Measurements from ENCODE around the gene POC5.

POC5 gene

GRCh38 chr5:75685141-75685540 is 32.1 kb downstream of the POC5 start:
- H3K4me3 Mint-ChIP-seq, result no peak overlapping the region
- peaks cover 36% of the 10 kb centered on the region for H3K36me3 Mint-ChIP-seq (ENCODE audit: low read depth)
- no peaks in the 10 kb centered on the region for H3K27me3 Mint-ChIP-seq (ENCODE audit: low read depth)
- peaks cover 5% of the 10 kb centered on the region for H3K4me1 Mint-ChIP-seq (ENCODE audit: low read depth)
- no peak for DNase-seq (ENCODE audit: low spot score)
- H3K27ac Mint-ChIP-seq, result no peak overlapping the region
- no peaks in the 10 kb centered on the region for H3K9me3 Mint-ChIP-seq

- Mint-ChIP-seq H3K27me3 (ENCODE audit: low read depth) (no peaks in the 10 kb centered on the region), H3K4me3 (no peak overlapping the region), H3K9me3 (no peaks in the 10 kb centered on the region), H3K36me3 (ENCODE audit: low read depth) (peaks cover 33% of the 10 kb centered on the region), H3K4me1 (ENCODE audit: low read depth) (peaks cover 20% of the 10 kb centered on the region), H3K27ac (no peak overlapping the region)
- DNase-seq (ENCODE audit: low spot score), result no peak
Observed at GRCh38 chr5:75681125-75681830, 36.0 kb downstream of the POC5 start.

- no peaks in the 10 kb centered on the region for H3K9me3 Mint-ChIP-seq
- peak overlapping the region; percentile 45 for H3K4me3 Mint-ChIP-seq
- peak overlapping the region; percentile 69 for H3K27ac Mint-ChIP-seq
- H3K27me3 Mint-ChIP-seq (ENCODE audit: low read depth), result no peaks in the 10 kb centered on the region
- peaks cover 20% of the 10 kb centered on the region for H3K4me1 Mint-ChIP-seq (ENCODE audit: low read depth)
- peak; percentile 20 for DNase-seq (ENCODE audit: low spot score)
- peaks cover 31% of the 10 kb centered on the region for H3K36me3 Mint-ChIP-seq (ENCODE audit: low read depth)
Observed at GRCh38 chr5:75678155-75678554, 39.1 kb downstream of the POC5 start.

- H3K27me3 Mint-ChIP-seq (ENCODE audit: low read depth), result no peaks in the 10 kb centered on the region
- H3K9me3 Mint-ChIP-seq, result no peaks in the 10 kb centered on the region
- peak overlapping the region; percentile 69 for H3K27ac Mint-ChIP-seq
- peaks cover 20% of the 10 kb centered on the region for H3K4me1 Mint-ChIP-seq (ENCODE audit: low read depth)
- DNase-seq (ENCODE audit: low spot score), result no peak
- H3K36me3 Mint-ChIP-seq (ENCODE audit: low read depth), result peaks cover 30% of the 10 kb centered on the region
- peak overlapping the region; percentile 45 for H3K4me3 Mint-ChIP-seq
Observed at GRCh38 chr5:75677607-75678006, 39.6 kb downstream of the POC5 start.

- H3K4me3 Mint-ChIP-seq, result no peak overlapping the region
- H3K9me3 Mint-ChIP-seq, result no peaks in the 10 kb centered on the region
- no peaks in the 10 kb centered on the region for H3K27me3 Mint-ChIP-seq (ENCODE audit: low read depth)
- DNase-seq (ENCODE audit: low spot score), result no peak
- peaks cover 22% of the 10 kb centered on the region for H3K4me1 Mint-ChIP-seq (ENCODE audit: low read depth)
- H3K36me3 Mint-ChIP-seq (ENCODE audit: low read depth), result peaks cover 36% of the 10 kb centered on the region
- H3K27ac Mint-ChIP-seq, result no peak overlapping the region
Observed at GRCh38 chr5:75675783-75676182, 41.5 kb downstream of the POC5 start.

DNA sequence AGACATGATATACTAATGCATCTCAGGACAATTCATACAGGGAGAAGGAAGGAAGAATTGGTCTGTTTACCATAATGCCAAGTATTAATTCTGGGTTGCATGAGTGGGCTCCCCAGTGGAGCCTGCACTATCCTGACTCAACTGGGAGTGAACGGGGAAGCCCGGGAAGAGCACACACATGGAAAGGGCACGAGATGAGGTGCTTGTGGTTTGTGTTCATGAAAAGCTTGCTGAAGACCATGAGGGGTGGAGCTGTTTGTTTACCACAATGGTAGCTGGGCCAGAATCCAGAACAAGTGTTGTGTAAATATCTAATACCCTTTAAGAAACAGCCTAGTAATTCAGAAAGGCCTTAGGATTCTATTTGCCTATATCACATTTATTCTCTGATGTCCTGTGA is 44.6 kb downstream of the POC5 start:
- Mint-ChIP-seq H3K4me1 (ENCODE audit: low read depth) (peaks cover 34% of the 10 kb centered on the region), H3K27ac (no peak overlapping the region), H3K36me3 (ENCODE audit: low read depth) (peaks cover 26% of the 10 kb centered on the region), H3K27me3 (ENCODE audit: low read depth) (no peaks in the 10 kb centered on the region), H3K4me3 (no peak overlapping the region), H3K9me3 (no peaks in the 10 kb centered on the region)
- DNase-seq (ENCODE audit: low spot score), result no peak

DNA sequence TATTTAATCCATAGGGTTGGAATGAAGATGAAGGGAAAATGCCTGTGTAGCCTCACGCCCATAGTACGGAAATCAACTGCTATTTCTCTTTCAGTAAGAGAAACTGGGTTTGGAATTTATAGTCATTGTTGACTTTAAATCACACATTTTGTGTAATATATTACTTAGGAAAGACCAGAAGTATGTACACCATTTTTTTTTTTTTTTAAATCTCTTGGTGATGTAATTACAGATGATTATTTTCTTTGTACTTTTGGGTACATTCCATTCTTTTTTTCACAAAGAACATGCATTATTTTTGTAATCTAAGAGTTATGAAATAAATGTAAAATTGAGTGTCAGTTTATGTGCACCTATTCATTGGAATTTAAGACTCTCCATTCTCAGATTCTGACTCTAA is 45.7 kb downstream of the POC5 start:
- no peaks in the 10 kb centered on the region for H3K9me3 Mint-ChIP-seq
- H3K27me3 Mint-ChIP-seq (ENCODE audit: low read depth), result no peaks in the 10 kb centered on the region
- no peak for DNase-seq (ENCODE audit: low spot score)
- H3K27ac Mint-ChIP-seq, result no peak overlapping the region
- H3K4me3 Mint-ChIP-seq, result no peak overlapping the region
- peaks cover 21% of the 10 kb centered on the region for H3K36me3 Mint-ChIP-seq (ENCODE audit: low read depth)
- H3K4me1 Mint-ChIP-seq (ENCODE audit: low read depth), result peaks cover 32% of the 10 kb centered on the region

DNA sequence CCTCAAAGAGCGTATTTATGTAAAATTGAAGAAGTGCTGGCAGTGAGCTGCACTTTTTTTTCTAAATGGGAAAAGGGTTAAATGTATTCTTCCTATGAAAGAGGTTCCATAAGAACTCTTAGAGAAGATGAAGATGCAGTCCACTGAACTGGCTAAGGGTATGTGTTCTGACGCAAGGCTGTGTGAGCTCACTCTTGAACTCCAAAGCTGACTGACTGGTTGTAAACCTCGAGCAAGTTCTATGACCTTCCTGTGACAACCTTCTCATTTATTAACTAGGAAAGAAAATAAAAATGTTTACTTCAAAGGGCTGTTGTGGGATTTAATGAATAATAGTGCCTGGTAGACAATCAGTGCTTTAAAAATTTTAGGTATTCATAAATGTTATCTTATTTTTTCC is 46.7 kb downstream of the POC5 start:
- Mint-ChIP-seq H3K4me1 (ENCODE audit: low read depth) (peaks cover 37% of the 10 kb centered on the region), H3K36me3 (ENCODE audit: low read depth) (peaks cover 16% of the 10 kb centered on the region), H3K4me3 (no peak overlapping the region), H3K27ac (no peak overlapping the region), H3K27me3 (ENCODE audit: low read depth) (no peaks in the 10 kb centered on the region), H3K9me3 (no peaks in the 10 kb centered on the region)
- DNase-seq (ENCODE audit: low spot score), result no peak

- Mint-ChIP-seq H3K4me3 (peak overlapping the region; percentile 84), H3K36me3 (ENCODE audit: low read depth) (peaks cover 13% of the 10 kb centered on the region), H3K4me1 (ENCODE audit: low read depth) (peaks cover 39% of the 10 kb centered on the region), H3K9me3 (no peaks in the 10 kb centered on the region), H3K27ac (peak overlapping the region; percentile 94), H3K27me3 (ENCODE audit: low read depth) (no peaks in the 10 kb centered on the region)
- DNase-seq (ENCODE audit: low spot score), result peak; percentile 86
Observed at GRCh38 chr5:75668977-75669689, 48.1 kb downstream of the POC5 start.

DNA sequence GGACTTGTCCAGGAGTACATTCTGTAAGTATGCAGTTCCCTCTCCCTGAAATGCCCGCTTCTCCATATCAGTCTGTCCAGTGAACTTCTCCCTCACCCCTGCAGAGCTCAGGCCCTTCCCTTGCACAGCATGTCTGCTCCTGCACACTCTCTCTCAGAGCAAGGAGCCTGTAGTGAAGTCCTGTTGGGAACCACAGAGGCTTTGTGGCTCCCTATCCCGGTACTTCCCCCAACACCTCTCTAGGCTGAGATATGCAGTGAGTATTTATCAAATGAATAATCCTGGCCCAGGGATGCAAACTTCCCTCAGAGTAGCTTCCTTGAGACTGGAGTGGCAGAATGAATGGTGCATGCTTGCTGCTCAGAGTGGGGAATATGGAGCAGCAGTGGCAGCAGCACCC is 48.8 kb downstream of the POC5 start:
- Mint-ChIP-seq H3K36me3 (ENCODE audit: low read depth) (peaks cover 15% of the 10 kb centered on the region), H3K9me3 (no peaks in the 10 kb centered on the region), H3K27ac (peak overlapping the region; percentile 94), H3K4me1 (ENCODE audit: low read depth) (peaks cover 39% of the 10 kb centered on the region), H3K4me3 (peak overlapping the region; percentile 84), H3K27me3 (ENCODE audit: low read depth) (no peaks in the 10 kb centered on the region)
- no peak for DNase-seq (ENCODE audit: low spot score)

DNA sequence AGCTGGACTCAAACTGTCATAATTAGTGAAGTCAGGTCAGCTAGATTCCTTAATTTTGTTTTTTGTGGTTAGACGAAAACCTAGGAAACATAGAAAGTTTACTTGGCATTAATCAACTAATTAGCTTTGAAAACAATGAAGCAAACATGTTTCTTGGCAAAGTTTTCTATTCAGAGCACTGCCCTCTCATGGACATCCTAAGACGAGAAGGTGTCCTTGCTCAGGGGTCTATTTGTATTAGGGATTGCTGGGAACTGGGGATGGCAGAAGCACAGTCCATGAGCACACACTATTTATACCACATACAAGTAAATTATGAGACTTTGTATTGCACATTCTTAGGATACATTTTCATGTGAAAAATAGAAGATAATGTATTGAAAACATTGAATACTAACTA is 49.7 kb downstream of the POC5 start:
- Mint-ChIP-seq H3K4me3 (no peak overlapping the region), H3K27me3 (ENCODE audit: low read depth) (no peaks in the 10 kb centered on the region), H3K27ac (no peak overlapping the region), H3K4me1 (ENCODE audit: low read depth) (peaks cover 39% of the 10 kb centered on the region), H3K9me3 (no peaks in the 10 kb centered on the region), H3K36me3 (ENCODE audit: low read depth) (peaks cover 11% of the 10 kb centered on the region)
- DNase-seq (ENCODE audit: low spot score), result no peak

DNA sequence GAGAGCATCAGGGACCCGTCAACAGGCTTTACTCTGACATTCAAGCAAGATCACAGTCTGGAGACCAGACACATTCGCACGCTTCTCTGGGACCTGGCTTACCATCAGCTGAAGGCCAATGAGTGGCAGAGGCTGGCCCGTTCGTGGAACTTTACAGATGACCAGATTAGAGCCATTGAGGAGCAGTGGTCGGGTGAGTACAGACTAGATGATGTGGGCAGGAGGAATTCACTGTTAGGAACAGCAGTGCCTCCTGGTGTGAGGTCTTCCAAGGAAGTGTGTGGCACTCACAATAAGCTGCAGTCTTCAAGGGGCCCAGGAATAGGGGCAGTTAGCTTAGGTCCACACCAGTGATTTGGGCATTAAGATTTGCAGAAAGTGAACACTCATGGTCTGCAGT is 50.4 kb downstream of the POC5 start:
- no peaks in the 10 kb centered on the region for H3K27me3 Mint-ChIP-seq (ENCODE audit: low read depth)
- no peak overlapping the region for H3K4me3 Mint-ChIP-seq
- peaks cover 6% of the 10 kb centered on the region for H3K36me3 Mint-ChIP-seq (ENCODE audit: low read depth)
- H3K4me1 Mint-ChIP-seq (ENCODE audit: low read depth), result peaks cover 39% of the 10 kb centered on the region
- H3K27ac Mint-ChIP-seq, result no peak overlapping the region
- no peaks in the 10 kb centered on the region for H3K9me3 Mint-ChIP-seq
- DNase-seq (ENCODE audit: low spot score), result no peak

- Mint-ChIP-seq H3K4me1 (ENCODE audit: low read depth) (peaks cover 35% of the 10 kb centered on the region), H3K9me3 (no peaks in the 10 kb centered on the region)
Observed at GRCh38 chr5:75664979-75665378, 52.3 kb downstream of the POC5 start.

DNA sequence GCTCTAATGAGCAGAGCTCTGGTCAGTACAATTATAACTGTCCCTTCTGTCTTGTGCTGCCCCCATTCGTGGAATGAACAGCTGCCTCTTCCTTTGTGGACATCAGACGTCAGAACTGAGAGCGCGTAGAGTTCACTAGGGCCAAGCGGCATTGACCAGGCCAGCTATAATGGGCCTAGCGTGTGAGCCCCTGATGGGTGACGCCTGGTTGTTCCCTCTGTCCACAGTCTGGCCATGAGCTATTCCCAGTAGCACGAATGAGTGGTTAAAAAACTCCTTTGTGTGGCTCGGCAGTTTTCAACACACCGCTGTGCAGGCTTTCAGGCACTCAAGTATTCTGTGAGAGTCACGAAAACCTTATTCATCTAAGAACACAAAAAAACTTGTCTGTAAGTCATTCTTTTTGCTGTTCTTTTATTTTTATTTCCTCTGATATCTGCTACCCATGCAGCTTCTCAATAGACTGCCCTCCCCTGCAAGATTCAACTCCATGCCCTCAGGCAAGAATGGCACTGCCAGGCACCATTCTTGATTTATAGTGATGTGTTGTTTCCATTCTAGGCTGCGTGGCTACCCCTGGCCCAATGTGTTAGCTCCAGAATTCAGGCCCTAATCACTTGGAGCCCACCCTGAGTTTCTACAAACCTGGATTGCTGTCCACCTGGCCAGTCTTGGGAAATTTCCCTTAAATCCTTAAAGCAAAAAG is 53.5 kb downstream of the POC5 start:
- no peaks in the 10 kb centered on the region for H3K9me3 Mint-ChIP-seq
- no peaks in the 10 kb centered on the region for H3K27me3 Mint-ChIP-seq (ENCODE audit: low read depth)
- no peak for DNase-seq (ENCODE audit: low spot score)
- peaks cover 1% of the 10 kb centered on the region for H3K36me3 Mint-ChIP-seq (ENCODE audit: low read depth)
- no peak overlapping the region for H3K4me3 Mint-ChIP-seq
- H3K4me1 Mint-ChIP-seq (ENCODE audit: low read depth), result peaks cover 25% of the 10 kb centered on the region
- H3K27ac Mint-ChIP-seq, result no peak overlapping the region

More at GRCh38 chr5:75664979-75665378, 52.3 kb downstream of the POC5 start:
- H3K27me3 Mint-ChIP-seq (ENCODE audit: low read depth), result no peaks in the 10 kb centered on the region
- no peak for DNase-seq (ENCODE audit: low spot score)
- peaks cover 3% of the 10 kb centered on the region for H3K36me3 Mint-ChIP-seq (ENCODE audit: low read depth)
- H3K4me3 Mint-ChIP-seq, result no peak overlapping the region
- H3K27ac Mint-ChIP-seq, result no peak overlapping the region
